Breast epithelium (tissue), 4 donors: ENCODE data around the gene LSAMP. TPM values are rescaled to one million over a fixed set of nuclear protein-coding genes. Genes with fewer than 3 reads are reported as not detected.
"Not testable (repeated sequence)": the region's sequence is repeated elsewhere in the genome, so short reads cannot be mapped to it uniquely, and the experiment has no call there.

Experiments used
- DNase-seq, 2 donors: peaks; one replicate each; pipeline ENCODE4 v3.0.0-alpha.2; 2019; ENCODE audit warnings: low spot score in 2 of 2
- H3K27ac ChIP-seq, 2 donors: fragments of 200-600 bp; sonication (generic) in 1 of 2; one replicate each; pipeline ENCODE4 v1.5.1; 2016 to 2019; ENCODE audit warnings: mild to moderate bottlenecking in 1 of 2
- H3K27me3 ChIP-seq, 2 donors: fragments of 200-600 bp; sonication (generic) in 1 of 2; one replicate each; pipeline versions ENCODE4 v1.5.1 to v1.6.0; 2017 to 2019; ENCODE audit warnings: control low read depth in 1 of 2, mild to moderate bottlenecking in 1 of 2
- H3K36me3 ChIP-seq: fragments of 200-600 bp; one replicate; pipeline ENCODE4 v1.5.1; 2019
- H3K4me1 ChIP-seq, 2 donors: fragments of 200-600 bp; sonication (generic); one replicate each; pipeline ENCODE4 v1.5.1; 2016 to 2019; ENCODE audit warnings: control low read depth in 1 of 2
- H3K4me3 ChIP-seq, 3 donors: fragments of 200-600 bp; sonication (generic); 1 replicate in 2 of 3; 2 replicates in 1 of 3; pipeline ENCODE4 v1.5.1; 2016 to 2019; ENCODE audit warnings: mild to moderate bottlenecking in 3 of 3, moderate library complexity in 2 of 3
- H3K9me3 ChIP-seq, 2 donors: fragments of 200-600 bp; sonication (generic) in 1 of 2; one replicate each; pipeline ENCODE4 v1.5.1; 2016 to 2019; ENCODE audit warnings: control low read depth in 1 of 2
- CTCF ChIP-seq, 3 donors: fragments of 450-650 bp; IDR thresholded peaks; one replicate each; pipeline ENCODE4 v1.5.1; 2016 to 2017; ENCODE audit warnings: antibody characterized with exemption in 3 of 3, mild to moderate bottlenecking in 3 of 3, moderate library complexity in 3 of 3
- POLR2A ChIP-seq: fragments of 450-650 bp; IDR thresholded peaks from one replicate; pipeline ENCODE4 v1.6.1; 2016; ENCODE audit warnings: antibody characterized with exemption, mild to moderate bottlenecking, moderate library complexity
- POLR2AphosphoS5 ChIP-seq, 3 donors: sonication (generic); formaldehyde crosslinking; IDR thresholded peaks; one replicate each; pipeline ENCODE4 v1.6.1; 2017; ENCODE audit warnings: antibody characterized with exemption in 3 of 3
- intact Hi-C: fragments of 100-400 bp; cut with DNase I; formaldehyde crosslinking; loops from one replicate; pipeline ENCODE4 v1.15.1; 2023; ENCODE audit warnings: low total_unique reads
- total RNA-seq, 3 donors: library from RNA; depleted of rRNA; stranded (reverse); fragments of >200 nt; gene quantifications; one replicate each; pipeline ENCODE4 v1.1.0, GENCODE V29; 2016

The LSAMP gene
- total RNA-seq, 3 donors from 2014 or later, result 1.6 to 3.8 (median 3.5) TPM

GRCh38 chr3:115851571-115851970 is 593.7 kb downstream of the LSAMP start:
- Histone ChIP-seq H3K27ac (no peak overlapping the region), H3K9me3 (no peaks in the 10 kb centered on the region), H3K4me3 (no peak overlapping the region), H3K36me3 (no peaks in the 10 kb centered on the region), H3K4me1 (no peaks in the 10 kb centered on the region), H3K27me3 (no peaks in the 10 kb centered on the region)
- TF ChIP-seq CTCF (IDR thresholded peaks at IDR 0.05) (no peak), POLR2A (no peak), POLR2AphosphoS5 (IDR thresholded peaks at IDR 0.05) (no peak)
- intact Hi-C loops, result no loop called here
- DNase-seq, result no peak

- TF ChIP-seq POLR2A, result no peak
- no peak for TF ChIP-seq POLR2AphosphoS5 (IDR thresholded peaks at IDR 0.05)
- Histone ChIP-seq H3K4me1 (no peaks in the 10 kb centered on the region), H3K9me3 (no peaks in the 10 kb centered on the region), H3K36me3 (no peaks in the 10 kb centered on the region), H3K4me3 (no peak overlapping the region), H3K27me3 (no peaks in the 10 kb centered on the region), H3K27ac (no peak overlapping the region)
- DNase-seq, result no peak
- intact Hi-C loops, result no loop called here
Measured at GRCh38 chr3:115848641-115849040, 596.6 kb downstream of the LSAMP start.

GRCh38 chr3:115845986-115846385 is 599.3 kb downstream of the LSAMP start:
- no peaks in the 10 kb centered on the region for H3K27me3 ChIP-seq
- H3K4me3 ChIP-seq, result no peak overlapping the region
- no peak overlapping the region for H3K27ac ChIP-seq
- DNase-seq, result no peak
- no peaks in the 10 kb centered on the region for H3K9me3 ChIP-seq
- H3K4me1 ChIP-seq, result no peaks in the 10 kb centered on the region
- H3K36me3 ChIP-seq, result no peaks in the 10 kb centered on the region
- no peak for TF ChIP-seq CTCF (IDR thresholded peaks at IDR 0.05)
- no peak for TF ChIP-seq POLR2A
- no peak for TF ChIP-seq POLR2AphosphoS5 (IDR thresholded peaks at IDR 0.05)
- intact Hi-C loops, result no loop called here

GRCh38 chr3:115844729-115845128 is 600.6 kb downstream of the LSAMP start:
- H3K4me1 ChIP-seq, H3K27me3 ChIP-seq, intact Hi-C loops, DNase-seq, H3K27ac ChIP-seq, H3K9me3 ChIP-seq, H3K36me3 ChIP-seq, H3K4me3 ChIP-seq: not testable (repeated sequence)

- Histone ChIP-seq H3K36me3 (no peaks in the 10 kb centered on the region), H3K27me3 (no peaks in the 10 kb centered on the region), H3K4me1 (no peaks in the 10 kb centered on the region), H3K4me3 (no peak overlapping the region), H3K9me3 (no peaks in the 10 kb centered on the region), H3K27ac (no peak overlapping the region)
- intact Hi-C loops, result no loop called here
- DNase-seq, result no peak
- TF ChIP-seq CTCF (IDR thresholded peaks at IDR 0.05) (no peak), POLR2AphosphoS5 (IDR thresholded peaks at IDR 0.05) (no peak), POLR2A (no peak)
Measured at GRCh38 chr3:115843206-115843605, 602.1 kb downstream of the LSAMP start.

GRCh38 chr3:115839246-115839645 is 606.0 kb downstream of the LSAMP start:
- H3K4me1 ChIP-seq, result no peaks in the 10 kb centered on the region
- no peak overlapping the region for H3K4me3 ChIP-seq
- intact Hi-C loops, result no loop called here
- DNase-seq, result no peak
- TF ChIP-seq POLR2AphosphoS5 (IDR thresholded peaks at IDR 0.05), result no peak
- no peak for TF ChIP-seq CTCF (IDR thresholded peaks at IDR 0.05)
- TF ChIP-seq POLR2A, result no peak
- no peaks in the 10 kb centered on the region for H3K9me3 ChIP-seq
- H3K27ac ChIP-seq, result no peak overlapping the region
- H3K36me3 ChIP-seq, result no peaks in the 10 kb centered on the region
- H3K27me3 ChIP-seq, result no peaks in the 10 kb centered on the region
